Endothelial cell of umbilical vein (primary cell): ENCODE data around the gene HABP2.

Source experiments
- EZH2 ChIP-seq: IDR thresholded peaks from 2 replicates; pipeline ENCODE4 v1.6.1; 2012; ENCODE audit warnings: borderline replicate concordance, low read depth, mild to moderate bottlenecking, moderate library complexity, low read length, inconsistent platforms; ENCODE audit not compliant: severe bottlenecking
- MYC ChIP-seq: IDR thresholded peaks from one replicate; pipeline ENCODE4 v1.6.1; 2011; ENCODE audit warnings: mild to moderate bottlenecking, low read depth, low read length
- POLR2A ChIP-seq: IDR thresholded peaks from 2 replicates; pipeline ENCODE4 v1.6.1; 2012; ENCODE audit warnings: low read depth, mild to moderate bottlenecking, control low read depth, low read length
- TF ChIP-seq, protein P1 (sequence below), 2 donors: IDR thresholded peaks; 1 replicate in 1 of 2; 2 replicates in 1 of 2; pipeline ENCODE4 v1.5.1; 2011; ENCODE audit warnings: low read length in 2 of 2, mild to moderate bottlenecking in 2 of 2, moderate library complexity in 2 of 2, control low read depth in 1 of 2, inconsistent platforms in 1 of 2, low read depth in 1 of 2; ENCODE audit not compliant: insufficient read depth in 1 of 2; ENCODE audit errors: extremely low read depth in 1 of 2
- TF ChIP-seq, protein P2 (sequence below): IDR thresholded peaks from 2 replicates; pipeline ENCODE4 v1.6.1; 2011; ENCODE audit not compliant: insufficient read depth, insufficient read length

DNA sequence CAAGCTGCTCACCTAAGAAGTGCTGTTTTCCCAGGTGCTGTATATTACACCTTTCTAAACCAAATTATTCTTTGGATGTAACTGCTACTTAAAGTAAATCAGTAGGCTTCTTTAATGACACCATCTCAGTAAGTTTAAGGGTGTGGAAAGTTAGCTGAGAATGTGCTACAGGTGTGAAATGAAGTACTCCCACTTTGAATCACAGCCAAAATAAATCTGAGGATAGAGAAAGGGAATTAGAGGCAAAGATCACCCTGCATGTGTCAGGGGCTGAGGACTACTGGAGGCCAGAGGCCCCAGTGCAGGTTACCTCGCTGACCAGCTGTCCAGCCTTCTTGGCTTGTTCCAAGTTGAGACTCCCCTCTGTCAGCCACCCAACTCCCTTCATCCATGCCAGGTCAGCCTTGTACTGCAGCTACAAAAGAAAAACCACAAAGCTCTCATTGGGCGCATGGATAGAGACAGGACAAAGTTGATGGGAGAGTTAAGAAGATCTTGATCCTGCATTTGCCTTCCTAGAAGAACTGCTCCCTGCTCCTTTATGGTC lies 75.8 kb downstream of the HABP2 start:
- TF ChIP-seq, protein P1, sequence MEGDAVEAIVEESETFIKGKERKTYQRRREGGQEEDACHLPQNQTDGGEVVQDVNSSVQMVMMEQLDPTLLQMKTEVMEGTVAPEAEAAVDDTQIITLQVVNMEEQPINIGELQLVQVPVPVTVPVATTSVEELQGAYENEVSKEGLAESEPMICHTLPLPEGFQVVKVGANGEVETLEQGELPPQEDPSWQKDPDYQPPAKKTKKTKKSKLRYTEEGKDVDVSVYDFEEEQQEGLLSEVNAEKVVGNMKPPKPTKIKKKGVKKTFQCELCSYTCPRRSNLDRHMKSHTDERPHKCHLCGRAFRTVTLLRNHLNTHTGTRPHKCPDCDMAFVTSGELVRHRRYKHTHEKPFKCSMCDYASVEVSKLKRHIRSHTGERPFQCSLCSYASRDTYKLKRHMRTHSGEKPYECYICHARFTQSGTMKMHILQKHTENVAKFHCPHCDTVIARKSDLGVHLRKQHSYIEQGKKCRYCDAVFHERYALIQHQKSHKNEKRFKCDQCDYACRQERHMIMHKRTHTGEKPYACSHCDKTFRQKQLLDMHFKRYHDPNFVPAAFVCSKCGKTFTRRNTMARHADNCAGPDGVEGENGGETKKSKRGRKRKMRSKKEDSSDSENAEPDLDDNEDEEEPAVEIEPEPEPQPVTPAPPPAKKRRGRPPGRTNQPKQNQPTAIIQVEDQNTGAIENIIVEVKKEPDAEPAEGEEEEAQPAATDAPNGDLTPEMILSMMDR (IDR thresholded peaks at IDR 0.05; ENCODE audit: extremely low read depth in 1 of 2, insufficient read depth in 1 of 2, low read depth in 1 of 2, low read length in 2 of 2): no peak
- TF ChIP-seq MYC (no peak), EZH2 (no peak), POLR2A (no peak)
- TF ChIP-seq, protein P2, sequence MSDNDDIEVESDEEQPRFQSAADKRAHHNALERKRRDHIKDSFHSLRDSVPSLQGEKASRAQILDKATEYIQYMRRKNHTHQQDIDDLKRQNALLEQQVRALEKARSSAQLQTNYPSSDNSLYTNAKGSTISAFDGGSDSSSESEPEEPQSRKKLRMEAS: no peak
